PC-3 (cell line): ENCODE measurements around the gene TRIOBP. TPM values are rescaled to one million over a fixed set of nuclear protein-coding genes. Genes with fewer than 3 reads are reported as not detected.

Experiments used
- ATAC-seq: fragments of 200-7000 bp; cut with Tn5 transposase; 2 replicates; pipeline ENCODE4 v1.9.1; 2020; ENCODE audit warnings: mild to moderate bottlenecking, moderate library complexity
- BruUV-seq: library from RNA; stranded (reverse); fragments of 400-500 nt; replicated peaks from 2 replicates; lab custom pipeline; 2021; lab: Mats Ljungman, UMichigan
- CTCF ChIA-PET: fragments of 300-600 bp; sonication (Branson Sonifier 250); formaldehyde crosslinking; loops from one replicate; lab custom pipeline; 2022; ENCODE audit warnings: antibody characterized with exemption; lab: Charles Lee
- POLR2A ChIA-PET: fragments of 300-600 bp; sonication (Branson Sonifier 250); formaldehyde crosslinking; loops from one replicate; lab custom pipeline; 2022; ENCODE audit warnings: antibody characterized with exemption; ENCODE audit not compliant: unreplicated experiment; lab: Charles Lee
- DNase-seq: peaks from one replicate; pipeline ENCODE4 v3.0.0-alpha.2; 2015
- H2AFZ ChIP-seq: fragments of 300-600 bp; sonication (generic); 2 replicates; pipeline ENCODE4 v1.6.0; 2016; ENCODE audit warnings: antibody characterized with exemption, low read length
- H3F3A ChIP-seq: fragments of 300-600 bp; sonication (generic); one replicate; pipeline ENCODE4 v1.6.0; 2017; ENCODE audit warnings: antibody characterized with exemption, low read length, control low read depth, mild to moderate bottlenecking; ENCODE audit not compliant: unreplicated experiment
- H3K27ac ChIP-seq: fragments of 300-600 bp; sonication (generic); 2 replicates; pipeline ENCODE4 v1.5.1; 2016; ENCODE audit warnings: mild to moderate bottlenecking, low read length
- H3K27me3 ChIP-seq: fragments of 300-600 bp; sonication (generic); 2 replicates; pipeline ENCODE4 v1.6.1; 2016; ENCODE audit warnings: low read length, mixed read lengths
- H3K36me3 ChIP-seq: fragments of 300-600 bp; sonication (generic); 2 replicates; pipeline ENCODE4 v1.6.1; 2016; ENCODE audit warnings: low read depth, mixed run types, low read length, mixed read lengths
- H3K4me1 ChIP-seq: fragments of 300-600 bp; sonication (generic); 2 replicates; pipeline ENCODE4 v1.5.1; 2016; ENCODE audit warnings: low read length; ENCODE audit not compliant: insufficient read depth
- H3K4me2 ChIP-seq: fragments of 300-600 bp; sonication (generic); 2 replicates; pipeline ENCODE4 v1.6.0; 2016; ENCODE audit warnings: low read length
- H3K4me3 ChIP-seq: fragments of 300-600 bp; sonication (generic); 2 replicates; pipeline ENCODE4 v1.5.1; 2016; ENCODE audit warnings: mild to moderate bottlenecking, low read length, mixed read lengths
- H3K79me2 ChIP-seq: fragments of 300-600 bp; sonication (generic); 2 replicates; pipeline ENCODE4 v1.6.1; 2017; ENCODE audit warnings: low read length, mixed read lengths
- H3K9ac ChIP-seq: fragments of 300-600 bp; sonication (generic); 2 replicates; pipeline ENCODE4 v1.6.0; 2016; ENCODE audit warnings: mild to moderate bottlenecking, low read length
- H3K9me2 ChIP-seq: fragments of 300-600 bp; sonication (generic); replicated peaks from 2 replicates; pipeline ENCODE4 v1.6.1; 2016; ENCODE audit warnings: mixed run types, low read length, mixed read lengths
- H3K9me3 ChIP-seq: fragments of 300-600 bp; sonication (generic); 2 replicates; pipeline ENCODE4 v1.6.1; 2016; ENCODE audit warnings: low read length, mixed read lengths
- H4K20me1 ChIP-seq: fragments of 300-600 bp; sonication (generic); 2 replicates; pipeline ENCODE4 v1.6.1; 2016; ENCODE audit warnings: low read length, mixed read lengths
- EZH2 ChIP-seq: fragments of 300-600 bp; sonication (generic); IDR thresholded peaks from one replicate; pipeline ENCODE4 v1.6.1; 2017; ENCODE audit warnings: antibody characterized with exemption, mild to moderate bottlenecking, low read length; ENCODE audit not compliant: unreplicated experiment
- EZH2phosphoT487 ChIP-seq: fragments of 300-600 bp; sonication (generic); IDR thresholded peaks from 2 replicates; pipeline ENCODE4 v1.6.1; 2018; ENCODE audit warnings: mild to moderate bottlenecking, antibody characterized with exemption, low read length, borderline replicate concordance
- intact Hi-C: fragments of 100-400 bp; cut with micrococcal nuclease; formaldehyde crosslinking; loops from 2 replicates; pipeline ENCODE4 v1.9.0; 2023
- total RNA-seq: library from RNA; depleted of rRNA; stranded (reverse); fragments of >200 nt; gene quantifications from 2 replicates; pipeline ENCODE4 v1.2.3, GENCODE V29; 2014
- TF ChIP-seq, protein P1 (sequence below): fragments of 300-600 bp; sonication (generic); conservative IDR thresholded peaks from 2 replicates; pipeline ENCODE4 v1.5.1; 2017; ENCODE audit warnings: antibody characterized with exemption, low read depth, mild to moderate bottlenecking, low read length

TRIOBP gene
- total RNA-seq, 1 experiment from 2014 or later: 64.5 TPM

DNA sequence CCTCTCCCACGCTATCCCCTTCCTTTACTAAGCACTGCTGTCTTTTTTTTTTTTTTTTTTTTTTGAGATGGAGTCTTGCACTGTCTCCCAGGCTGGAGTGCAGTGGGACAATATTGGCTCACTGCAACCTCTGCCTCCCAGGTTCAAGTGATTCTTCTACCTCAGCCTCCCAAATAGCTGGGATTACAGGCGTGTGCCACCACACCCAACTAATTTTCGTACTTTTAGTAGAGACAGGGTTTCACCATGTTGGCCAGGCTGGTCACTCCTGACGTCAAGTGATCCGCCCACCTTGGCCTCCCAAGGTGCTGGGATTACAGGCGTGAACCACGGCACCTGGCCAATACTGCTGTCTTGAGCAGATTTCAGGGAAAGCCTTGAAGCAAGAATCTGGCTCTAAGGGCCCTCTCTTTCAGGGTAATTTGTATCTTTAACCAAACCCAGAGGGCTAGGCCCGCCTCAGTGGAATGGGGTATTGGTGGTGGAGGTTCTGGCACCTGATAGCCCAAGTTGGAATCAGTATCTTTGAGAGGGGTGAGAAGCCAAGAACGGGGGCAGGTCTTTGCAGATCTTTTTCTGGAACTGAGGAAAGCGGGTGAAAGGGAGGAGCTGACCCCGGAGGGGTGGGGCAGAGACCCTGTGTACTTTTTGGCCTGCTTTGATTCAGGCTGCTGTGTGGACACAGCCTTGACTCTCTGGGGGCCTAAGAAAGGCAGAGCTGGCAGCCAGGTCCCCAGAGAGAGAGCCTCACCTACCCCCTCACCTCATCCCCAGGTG, 37.0 kb downstream of the TRIOBP start:
- DNase-seq: no peak
- no peaks in the 10 kb centered on the region for H3K4me1 ChIP-seq
- H3K9me2 ChIP-seq: no peaks in the 10 kb centered on the region
- H3K79me2 ChIP-seq: no peaks in the 10 kb centered on the region
- no peaks in the 10 kb centered on the region for H3K27me3 ChIP-seq
- TF ChIP-seq, protein P1, sequence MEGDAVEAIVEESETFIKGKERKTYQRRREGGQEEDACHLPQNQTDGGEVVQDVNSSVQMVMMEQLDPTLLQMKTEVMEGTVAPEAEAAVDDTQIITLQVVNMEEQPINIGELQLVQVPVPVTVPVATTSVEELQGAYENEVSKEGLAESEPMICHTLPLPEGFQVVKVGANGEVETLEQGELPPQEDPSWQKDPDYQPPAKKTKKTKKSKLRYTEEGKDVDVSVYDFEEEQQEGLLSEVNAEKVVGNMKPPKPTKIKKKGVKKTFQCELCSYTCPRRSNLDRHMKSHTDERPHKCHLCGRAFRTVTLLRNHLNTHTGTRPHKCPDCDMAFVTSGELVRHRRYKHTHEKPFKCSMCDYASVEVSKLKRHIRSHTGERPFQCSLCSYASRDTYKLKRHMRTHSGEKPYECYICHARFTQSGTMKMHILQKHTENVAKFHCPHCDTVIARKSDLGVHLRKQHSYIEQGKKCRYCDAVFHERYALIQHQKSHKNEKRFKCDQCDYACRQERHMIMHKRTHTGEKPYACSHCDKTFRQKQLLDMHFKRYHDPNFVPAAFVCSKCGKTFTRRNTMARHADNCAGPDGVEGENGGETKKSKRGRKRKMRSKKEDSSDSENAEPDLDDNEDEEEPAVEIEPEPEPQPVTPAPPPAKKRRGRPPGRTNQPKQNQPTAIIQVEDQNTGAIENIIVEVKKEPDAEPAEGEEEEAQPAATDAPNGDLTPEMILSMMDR: no peak
- TF ChIP-seq EZH2: no peak
- no peak for TF ChIP-seq EZH2phosphoT487
- H3K4me2 ChIP-seq: no peak overlapping the region
- H3K4me3 ChIP-seq: no peak overlapping the region
- H3K9ac ChIP-seq: no peak overlapping the region
- ChIA-PET POLR2A (no interaction called here), CTCF (interaction anchor here (0.6 kb wide), 1 partner anchor 24 kb away, joined by 4 read pairs; no protein-coding TSS in a partner anchor)
- intact Hi-C loops: no loop called here
- no peaks in the 10 kb centered on the region for H3K9me3 ChIP-seq
- H4K20me1 ChIP-seq: no peaks in the 10 kb centered on the region
- no TSS peak for BruUV-seq
- H2AFZ ChIP-seq: no peak overlapping the region
- ATAC-seq: no peak
- no peaks in the 10 kb centered on the region for H3K36me3 ChIP-seq
- H3F3A ChIP-seq: no peaks in the 10 kb centered on the region
- no peak overlapping the region for H3K27ac ChIP-seq

DNA sequence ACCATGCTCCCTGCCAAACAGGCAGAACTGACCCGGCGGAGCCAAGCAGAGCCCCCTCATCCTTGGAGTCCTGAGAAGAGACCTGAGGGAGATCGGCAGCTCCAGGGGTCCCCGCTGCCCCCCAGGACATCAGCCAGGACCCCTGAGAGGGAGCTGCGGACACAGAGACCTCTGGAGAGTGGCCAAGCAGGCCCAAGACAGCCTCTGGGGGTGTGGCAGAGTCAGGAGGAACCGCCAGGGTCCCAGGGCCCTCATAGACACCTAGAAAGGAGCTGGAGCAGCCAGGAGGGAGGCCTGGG, 37.5 kb downstream of the TRIOBP start:
- BruUV-seq: no TSS peak
- H3K27ac ChIP-seq: no peak overlapping the region
- no peak overlapping the region for H3K4me3 ChIP-seq

More for the DNA sequence above, 37.5 kb downstream of the TRIOBP start:
- DNase-seq (no peak), ATAC-seq (no peak)
- ChIA-PET CTCF (no interaction called here), POLR2A (no interaction called here)
- no peaks in the 10 kb centered on the region for H3K79me2 ChIP-seq
- H4K20me1 ChIP-seq: no peaks in the 10 kb centered on the region
- H3K36me3 ChIP-seq: no peaks in the 10 kb centered on the region
- no peaks in the 10 kb centered on the region for H3K4me1 ChIP-seq
- no peaks in the 10 kb centered on the region for H3K27me3 ChIP-seq
- H3K9ac ChIP-seq: no peak overlapping the region
- H3K9me3 ChIP-seq: no peaks in the 10 kb centered on the region
- H3K9me2 ChIP-seq: no peaks in the 10 kb centered on the region
- no peak overlapping the region for H2AFZ ChIP-seq
- intact Hi-C loops: no loop called here
- H3K4me2 ChIP-seq: no peak overlapping the region
- TF ChIP-seq EZH2: no peak
- TF ChIP-seq, protein P1: no peak
- TF ChIP-seq EZH2phosphoT487: no peak
- no peaks in the 10 kb centered on the region for H3F3A ChIP-seq
